H1 (cell line): ENCODE data around the gene SHISA6. TPM values are rescaled to one million over a fixed set of nuclear protein-coding genes. Genes with fewer than 3 reads are reported as not detected.

Experiments used
- CTCF ChIA-PET: fragments of 300-600 bp; sonication (Branson Sonifier 250); formaldehyde crosslinking; loops from one replicate; lab custom pipeline; 2021; ENCODE audit not compliant: partially characterized antibody; lab: Charles Lee
- POLR2A ChIA-PET: fragments of 300-600 bp; sonication (Branson Sonifier 250); formaldehyde crosslinking; loops from one replicate; lab custom pipeline; 2021; ENCODE audit warnings: inconsistent platforms; ENCODE audit not compliant: partially characterized antibody; lab: Charles Lee
- DNase-seq, 2 experiments: peaks; one replicate each; pipeline versions ENCODE4 v3.0.0 to v3.0.0-alpha.2; 2010 to 2022; ENCODE audit warnings: low spot score in 2 of 2, low read depth in 1 of 2, mixed read lengths in 1 of 2
- FAIRE-seq: peaks from 2 replicates; lab custom pipeline; 2011; peaks lifted over from hg19 to GRCh38; lab: Jason Lieb, UNC
- H2AFZ ChIP-seq: 2 replicates; pipeline ENCODE4 v1.8.1; 2012; ENCODE audit warnings: low read length, inconsistent platforms
- H2AK5ac ChIP-seq: 2 replicates; pipeline ENCODE4 v1.6.1; 2013; ENCODE audit warnings: low read depth, low read length
- H2BK120ac ChIP-seq: replicated peaks from 2 replicates; pipeline ENCODE3; 2013; ENCODE audit warnings: low read depth, low read length, inconsistent platforms
- H2BK12ac ChIP-seq: 2 replicates; pipeline ENCODE4 v1.6.1; 2013; ENCODE audit warnings: low read depth, low read length
- H2BK15ac ChIP-seq: 2 replicates; pipeline ENCODE4 v1.6.1; 2013; ENCODE audit warnings: low read length
- H2BK20ac ChIP-seq: 2 replicates; pipeline ENCODE4 v1.6.1; 2013; ENCODE audit warnings: low read length
- H2BK5ac ChIP-seq: 2 replicates; pipeline ENCODE4 v1.6.1; 2013; ENCODE audit warnings: low read depth, low read length
- H3K14ac ChIP-seq: 2 replicates; pipeline ENCODE4 v1.6.1; 2013; ENCODE audit warnings: inconsistent platforms; ENCODE audit not compliant: insufficient read length
- H3K18ac ChIP-seq: 2 replicates; pipeline ENCODE4 v1.6.1; 2013; ENCODE audit warnings: low read length; ENCODE audit errors: extremely low read depth
- H3K23ac ChIP-seq: 2 replicates; pipeline ENCODE4 v1.6.1; 2013; ENCODE audit warnings: inconsistent platforms; ENCODE audit not compliant: insufficient read length
- H3K23me2 ChIP-seq: 2 replicates; pipeline ENCODE4 v1.6.1; 2013; ENCODE audit warnings: low read depth, low read length
- H3K27ac ChIP-seq: 2 replicates; pipeline ENCODE4 v1.6.1; 2011; ENCODE audit warnings: low read depth, low read length, inconsistent platforms
- H3K27me3 ChIP-seq, 4 experiments: replicated peaks in 1 of 4; 1 replicate in 1 of 4; 2 replicates in 3 of 4; pipeline versions ENCODE4 v1.6.1 to v1.8.1; 2011 to 2013; ENCODE audit warnings: low read length in 3 of 4, mild to moderate bottlenecking in 3 of 4, inconsistent platforms in 2 of 4, mixed read lengths in 2 of 4, moderate library complexity in 1 of 4; ENCODE audit not compliant: control insufficient read depth in 3 of 4, insufficient read depth in 3 of 4; ENCODE audit errors: extremely low read depth in 1 of 4
- H3K36me3 ChIP-seq, 4 experiments: 2 replicates each; pipeline versions ENCODE4 v1.6.1 to v1.8.1; 2011 to 2013; ENCODE audit warnings: mild to moderate bottlenecking in 4 of 4, low read length in 3 of 4, moderate library complexity in 2 of 4, control low read depth in 1 of 4, inconsistent platforms in 1 of 4; ENCODE audit not compliant: insufficient read depth in 4 of 4, control insufficient read depth in 2 of 4
- H3K4ac ChIP-seq: replicated peaks from 2 replicates; pipeline ENCODE3; 2013; ENCODE audit warnings: low read length, low read depth, mixed read lengths, inconsistent platforms; ENCODE audit not compliant: insufficient read length
- H3K4me1 ChIP-seq, 4 experiments: replicated peaks in 1 of 4; 1 replicate in 1 of 4; 2 replicates in 3 of 4; pipeline versions ENCODE4 v1.6.1 to v1.8.1; 2011 to 2013; ENCODE audit warnings: low read length in 3 of 4, inconsistent platforms in 2 of 4, mixed read lengths in 1 of 4; ENCODE audit not compliant: insufficient read depth in 4 of 4, control insufficient read depth in 3 of 4
- H3K4me2 ChIP-seq, 2 experiments: 2 replicates each; pipeline versions ENCODE4 v1.6.1 to v1.8.1; 2011 to 2013; ENCODE audit warnings: low read depth in 2 of 2, low read length in 2 of 2, control low read depth in 1 of 2, inconsistent platforms in 1 of 2, mild to moderate bottlenecking in 1 of 2; ENCODE audit not compliant: insufficient read depth in 1 of 2
- H3K4me3 ChIP-seq, 4 experiments: fragments of 200-600, 300-600 bp in 1 of 4; sonication (generic), shearing (Covaris generic), sonication (Bioruptor Twin) in 1 of 4; 2 replicates each; pipeline versions ENCODE4 v1.5.1 to v1.8.1; 2011 to 2016; ENCODE audit warnings: low read length in 4 of 4, low read depth in 3 of 4, control low read depth in 2 of 4, inconsistent platforms in 2 of 4, mild to moderate bottlenecking in 2 of 4, mixed read lengths in 1 of 4, moderate library complexity in 1 of 4; ENCODE audit not compliant: insufficient read depth in 2 of 4; ENCODE audit errors: extremely low read depth in 1 of 4
- H3K56ac ChIP-seq: replicated peaks from 2 replicates; pipeline ENCODE3; 2013; ENCODE audit warnings: low read depth, mild to moderate bottlenecking, mixed read lengths, low read length, inconsistent platforms; ENCODE audit not compliant: insufficient read length
- H3K79me1 ChIP-seq: 2 replicates; pipeline ENCODE4 v1.6.1; 2013; ENCODE audit warnings: low read depth, low read length, control low read depth
- H3K79me2 ChIP-seq, 2 experiments: 2 replicates each; pipeline versions ENCODE4 v1.6.1 to v1.8.1; 2012 to 2013; ENCODE audit warnings: low read length in 2 of 2, mild to moderate bottlenecking in 2 of 2, inconsistent platforms in 1 of 2; ENCODE audit not compliant: insufficient read depth in 2 of 2, control insufficient read depth in 1 of 2
- H3K9ac ChIP-seq, 4 experiments: replicated peaks in 1 of 4; 1 replicate in 1 of 4; 2 replicates in 3 of 4; pipeline versions ENCODE4 v1.6.1 to v1.8.1; 2011 to 2013; ENCODE audit warnings: low read depth in 3 of 4, low read length in 3 of 4, control low read depth in 2 of 4, mild to moderate bottlenecking in 2 of 4, moderate library complexity in 2 of 4, inconsistent platforms in 1 of 4; ENCODE audit errors: extremely low read depth in 1 of 4
- H3K9me3 ChIP-seq, 2 experiments: 2 replicates each; pipeline versions ENCODE4 v1.6.1 to v1.8.1; 2012 to 2013; ENCODE audit warnings: mild to moderate bottlenecking in 2 of 2, moderate library complexity in 2 of 2, control low read depth in 1 of 2, inconsistent platforms in 1 of 2, low read depth in 1 of 2, low read length in 1 of 2, mixed read lengths in 1 of 2; ENCODE audit not compliant: insufficient read depth in 2 of 2
- H4K20me1 ChIP-seq, 2 experiments: replicated peaks in 1 of 2; 2 replicates each; pipeline versions ENCODE3 to v1.8.1; 2011 to 2013; ENCODE audit warnings: inconsistent platforms in 2 of 2, low read length in 2 of 2, mild to moderate bottlenecking in 1 of 2; ENCODE audit not compliant: insufficient read depth in 2 of 2, control insufficient read depth in 1 of 2
- H4K5ac ChIP-seq: 2 replicates; pipeline ENCODE4 v1.6.1; 2013; ENCODE audit warnings: low read length, low read depth, mixed read lengths, inconsistent platforms; ENCODE audit not compliant: insufficient read length
- H4K8ac ChIP-seq: 2 replicates; pipeline ENCODE4 v1.8.0; 2013; ENCODE audit warnings: mild to moderate bottlenecking, moderate library complexity, low read length, inconsistent platforms; ENCODE audit not compliant: insufficient read depth; ENCODE audit errors: extremely low read depth
- H4K91ac ChIP-seq: replicated peaks from 2 replicates; pipeline ENCODE3; 2013; ENCODE audit warnings: low read length, mixed read lengths, inconsistent platforms; ENCODE audit not compliant: insufficient read length
- EP300 ChIP-seq, 2 experiments: IDR thresholded peaks; 1 replicate in 1 of 2; 2 replicates in 1 of 2; pipeline ENCODE4 v1.6.1; 2011 to 2012; ENCODE audit warnings: low read depth in 2 of 2, low read length in 2 of 2, mild to moderate bottlenecking in 2 of 2, borderline replicate concordance in 1 of 2, inconsistent platforms in 1 of 2, moderate library complexity in 1 of 2
- KDM4A ChIP-seq: IDR thresholded peaks from one replicate; pipeline ENCODE4 v1.7.1; 2012; ENCODE audit warnings: low read depth, mild to moderate bottlenecking, moderate library complexity, low read length, inconsistent platforms; ENCODE audit not compliant: severe bottlenecking
- MAFK ChIP-seq: IDR thresholded peaks from 2 replicates; pipeline ENCODE4 v1.6.1; 2012; ENCODE audit warnings: low read depth, mild to moderate bottlenecking, improper control_type of control experiment, low read length
- PHF8 ChIP-seq: fragments of 200-600 bp; sonication (generic); conservative IDR thresholded peaks from 2 replicates; pipeline ENCODE4 v1.7.1; 2012; ENCODE audit warnings: low read depth, mild to moderate bottlenecking, inconsistent platforms, low read length, moderate library complexity
- RBBP5 ChIP-seq: IDR thresholded peaks from 2 replicates; pipeline ENCODE4 v1.7.1; 2012; ENCODE audit warnings: low read depth, mild to moderate bottlenecking, inconsistent platforms, low read length, moderate library complexity, borderline replicate concordance
- WGBS, 2 experiments: shearing (Covaris generic) in 1 of 2; methylation state at CpG; one replicate each; pipeline versions ENCODE4 v1.1.6 to v1.1.7; 2013 to 2015; ENCODE audit warnings: low lambda C conversion rate in 2 of 2, mixed read lengths in 2 of 2, inconsistent platforms in 1 of 2, low coverage in 1 of 2, missing lambda C conversion rate in 1 of 2; ENCODE audit not compliant: insufficient replicate concordance in 2 of 2, insufficient coverage in 1 of 2, insufficient read length in 1 of 2; ENCODE audit errors: extremely low coverage in 1 of 2, missing lambda C conversion rate in 1 of 2; 5-methylcytosine and 5-hydroxymethylcytosine counted together
- long read RNA-seq, 2 experiments: library from RNA in 1 of 2; library from capped mRNA in 1 of 2; stranded (forward); transcript quantifications; one replicate each; pipeline ENCODE4 v2.0.0, GENCODE V29; 2021; ENCODE audit warnings: inconsistent platforms in 1 of 2
- polyA minus RNA-seq, 3 experiments: library from RNA; depleted of rRNA, polyadenylated mRNA; stranded (reverse); fragments of >200 nt; gene quantifications; 1 replicate in 2 of 3; 2 replicates in 1 of 3; pipeline ENCODE4 v1.2.3, GENCODE V29; 2011
- polyA plus RNA-seq, 7 experiments: library from polyadenylated mRNA; depleted of rRNA in 3 of 7; stranded (reverse) in 5 of 7; unstranded in 2 of 7; fragments of >200 nt in 5 of 7; fragments of 200-250 nt in 2 of 7; gene quantifications; 1 replicate in 5 of 7; 2 replicates in 1 of 7; 4 replicates in 1 of 7; pipeline versions ENCODE4 v1.2.1 to v1.2.3, GENCODE V29; 2011 to 2013; ENCODE audit warnings: missing spikeins in 2 of 7, mixed read lengths in 2 of 7
- total RNA-seq: library from RNA; stranded (reverse); fragmentation: NEBNext Ultra II Directional; extraction: Animal tissue kit (Norgen Biotek cat#: 25700); gene quantifications from 2 replicates; pipeline ENCODE4 v1.2.1, GENCODE V29; 2021

The SHISA6 gene
- total RNA-seq (2.7 and 2.9 TPM in 2 replicates), polyA plus RNA-seq (2011; rRNA removed) (3.1 and 4.8 TPM in 2 replicates), polyA minus RNA-seq (2011; rRNA and poly(A)+ RNA removed) (3.9 and 5.4 TPM in 2 replicates)
- 3.1 TPM for polyA plus RNA-seq (2011; cell fraction: cytosol; rRNA removed)
- 2.3 TPM for polyA plus RNA-seq (2011; cell fraction: nucleus; rRNA removed)
- polyA plus RNA-seq (2012, experiment 1 of 2): 2.8 to 4.9 TPM (median 3.6 TPM) in 4 replicates
- polyA plus RNA-seq (2012, experiment 2 of 2): 3.5 TPM
- 2.3 TPM for polyA plus RNA-seq (2013, experiment 1 of 2)
- 2.1 TPM for polyA plus RNA-seq (2013, experiment 2 of 2)
- polyA minus RNA-seq (2011; cell fraction: cytosol; rRNA and poly(A)+ RNA removed): 2.7 TPM
- polyA minus RNA-seq (2011; cell fraction: nucleus; rRNA and poly(A)+ RNA removed): 6.8 TPM
- long read RNA-seq, experiment 1, full-length matches to known transcripts: 1 of 2 reads
- long read RNA-seq, experiment 1, partial matches to known transcripts: 0 of 2 reads
- long read RNA-seq, experiment 1, other reads (novel, unspliced or antisense): 1 of 2 reads
- long read RNA-seq, experiment 2: 0 reads

- POLR2A ChIA-PET: interaction anchor here (0.6 kb wide), 1 partner anchor 16 kb away, joined by 3 read pairs; no protein-coding TSS in a partner anchor
- Histone ChIP-seq H2AFZ (peak within 1 kb of the TSS; percentile 79; the same call in 1 of the 2 replicates), H2AK5ac (no peak within 1 kb of the TSS), H3K79me2 (no peaks in the 10 kb centered on the region), H3K4me3 (peak within 1 kb of the TSS; percentile 64 to 72 (median 68)), H4K20me1 (peaks cover 3 to 4% of the 10 kb centered on the region in 2 experiments), H3K14ac (no peak within 1 kb of the TSS), H4K91ac (no peak within 1 kb of the TSS), H2BK120ac (no peak within 1 kb of the TSS), H3K4ac (no peak within 1 kb of the TSS), H4K5ac (no peak within 1 kb of the TSS), H2BK20ac (no peak within 1 kb of the TSS), H3K36me3 (no peaks in the 10 kb centered on the region), H3K4me1 (peaks cover 7 to 19% (median 10%) of the 10 kb centered on the region in 4 experiments), H3K79me1 (no peaks in the 10 kb centered on the region; the same call in 1 of the 2 replicates), H4K8ac (peak within 1 kb of the TSS; percentile 37; the same call in 1 of the 2 replicates), H3K56ac (no peak within 1 kb of the TSS), H3K23me2 (peaks cover 7% of the 10 kb centered on the region; the same call in 1 of the 2 replicates), H3K18ac (no peak within 1 kb of the TSS; the same call in 1 of the 2 replicates), H3K27ac (no peak within 1 kb of the TSS), H3K9me3 (no peaks in the 10 kb centered on the region), H3K27me3 (peaks cover 19 to 57% (median 45%) of the 10 kb centered on the region in 4 experiments), H3K23ac (no peak within 1 kb of the TSS), H2BK12ac (no peak within 1 kb of the TSS), H3K9ac (peak within 1 kb of the TSS in 3 of 4 experiments; percentile 24 to 80 (median 36); a peak in 3 of 7 replicates), H2BK15ac (no peak within 1 kb of the TSS; the same call in 1 of the 2 replicates), H2BK5ac (no peak within 1 kb of the TSS), H3K4me2 (peak within 1 kb of the TSS; percentile 83 to 93)
- no peak for FAIRE-seq
- peak in 1 of 2 experiments; percentile 73 for DNase-seq
- WGBS, 2 experiments: 2% methylated on average over 17 of the region's 126 CpGs; no CpG with 5 or more reads in 1 of the 2 experiments
- CTCF ChIA-PET: interaction anchor here (0.6 to 1.5 kb wide), 5 partner anchors 13 to 403 kb away, joined by 3 to 5 read pairs (median 3); no protein-coding TSS in a partner anchor
- TF ChIP-seq PHF8 (0 out of 2 replicates have a peak, but pooled peaks have one; percentile 5), RBBP5 (no peak), EP300 (IDR thresholded peaks at IDR 0.05; ENCODE audit: borderline replicate concordance in 1 of 2, low read depth in 2 of 2, low read length in 2 of 2) (no peak), MAFK (no peak), KDM4A (peak; percentile 29)
These were observed at the start of gene SHISA6 for GRCh38 chr17:11240841-11241610. Gene SHISA6 (plus strand): TSS chr17:11241213.
